ENCODE measurements around the gene CEP83.
"Not testable (repeated sequence)": the region's sequence is repeated elsewhere in the genome, so short reads cannot be mapped to it uniquely, and the experiment has no call there.

Gene CEP83

DNA sequence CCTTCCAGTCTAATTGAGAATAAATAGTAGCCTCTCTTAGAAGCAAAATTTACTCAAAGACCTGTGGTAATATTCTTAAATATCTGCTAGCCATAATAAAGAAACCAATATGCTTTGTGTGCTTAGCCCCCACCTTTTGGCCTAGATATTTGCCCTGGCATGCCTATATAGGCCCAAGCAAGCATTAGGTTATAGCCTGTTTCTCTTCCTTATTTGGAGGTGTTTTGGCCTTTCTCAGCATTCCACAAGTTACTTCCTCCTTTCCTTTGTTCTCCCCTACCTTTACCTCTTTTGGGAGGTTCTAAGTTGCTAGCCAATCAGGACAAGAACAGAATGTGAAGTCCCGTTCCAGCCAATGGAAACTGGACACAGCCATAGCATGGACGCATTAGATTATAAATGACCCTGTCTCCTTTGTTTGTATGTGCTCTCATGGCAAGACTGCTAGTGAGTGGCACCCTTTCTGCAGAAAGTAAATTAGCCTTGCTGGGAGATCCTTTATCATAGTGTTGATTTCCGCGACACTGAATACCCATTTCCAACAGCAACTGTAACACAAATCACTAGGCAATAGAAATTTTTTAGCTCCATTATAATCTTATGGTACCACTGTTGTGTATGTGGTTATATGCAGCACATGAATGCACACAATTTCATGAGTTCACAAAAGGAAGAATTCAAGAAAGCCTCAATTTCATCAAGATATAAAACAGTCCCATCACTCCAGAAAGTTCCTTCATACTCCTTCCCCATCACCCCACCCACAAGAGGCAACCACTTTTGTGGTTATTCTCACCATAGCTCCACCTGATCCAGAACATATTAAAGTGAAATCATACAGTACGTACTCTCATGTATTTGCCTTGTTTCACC is 37.6 kb downstream of the CEP83 start:
- peaks cover 30% of the 10 kb centered on the region for H3K36me3 ChIP-seq
- H3K27me3 ChIP-seq: no peaks in the 10 kb centered on the region
- no peak overlapping the region for H3K27ac ChIP-seq
- H3K4me2 ChIP-seq: no peak overlapping the region
- H3K9ac ChIP-seq: no peak overlapping the region
- no peak overlapping the region; the same call in 1 of the 2 replicates for H3K4me3 ChIP-seq
- H3K4me1 ChIP-seq: peaks cover 1% of the 10 kb centered on the region; the same call in 1 of the 2 replicates
- no peaks in the 10 kb centered on the region for H4K20me1 ChIP-seq
- peaks cover 71% of the 10 kb centered on the region for H3K9me3 ChIP-seq
- no peak for TF ChIP-seq Cebpa-rat (IDR thresholded peaks at IDR 0.05)

DNA sequence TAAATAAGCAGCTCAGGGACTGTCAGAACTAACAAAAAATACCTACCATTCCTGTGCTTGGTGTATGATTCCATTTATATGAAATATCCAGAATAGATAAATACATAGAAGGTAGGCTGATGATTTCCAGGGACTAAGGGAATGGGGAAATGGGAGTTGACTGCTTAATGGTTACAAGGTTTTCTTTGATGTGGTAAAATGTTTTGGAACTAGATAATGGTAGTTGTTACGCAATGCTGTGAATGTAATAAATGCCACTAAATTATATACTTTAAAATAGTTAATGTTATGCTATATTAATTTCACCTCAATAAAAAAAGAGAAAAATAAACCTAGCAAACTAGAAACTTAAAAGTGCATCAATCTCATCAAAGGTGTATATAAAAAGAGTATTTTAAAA is 41.1 kb downstream of the CEP83 start:
- no peak overlapping the region for H3K9ac ChIP-seq
- TF ChIP-seq Cebpa-rat (IDR thresholded peaks at IDR 0.05): peak; percentile 13; the same call in 1 of the 2 replicates
- H3K4me2 ChIP-seq: no peak overlapping the region
- no peaks in the 10 kb centered on the region for H3K27me3 ChIP-seq
- no peak overlapping the region for H3K4me3 ChIP-seq
- no peak overlapping the region for H3K27ac ChIP-seq
- no peaks in the 10 kb centered on the region for H3K4me1 ChIP-seq
- no peaks in the 10 kb centered on the region for H4K20me1 ChIP-seq
- peaks cover 18% of the 10 kb centered on the region for H3K36me3 ChIP-seq
- peaks cover 54% of the 10 kb centered on the region for H3K9me3 ChIP-seq

GRCh38 chr12:94416613-94417012 is 43.1 kb downstream of the CEP83 start:
- no peak for TF ChIP-seq Cebpa-rat (IDR thresholded peaks at IDR 0.05)

DNA sequence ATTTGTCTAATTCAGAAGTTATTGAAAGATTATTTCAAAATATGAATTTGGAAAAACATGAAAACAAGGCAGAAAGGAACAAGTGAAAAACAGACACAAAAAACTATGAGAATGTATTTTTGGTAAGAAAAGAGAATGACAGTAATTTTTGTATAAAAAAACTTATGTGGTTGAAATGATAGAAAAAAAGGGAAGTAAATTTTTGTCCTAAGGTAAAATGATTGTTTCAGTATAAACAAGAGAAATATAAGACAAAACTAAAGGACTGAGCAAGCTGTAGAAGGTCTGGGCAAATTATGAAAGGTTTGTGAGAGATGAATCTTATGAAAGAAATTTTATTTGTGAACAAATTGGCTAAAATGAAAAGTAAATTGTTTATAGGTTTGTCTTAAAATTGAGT is 44.6 kb downstream of the CEP83 start:
- no peaks in the 10 kb centered on the region for H3K27me3 ChIP-seq
- no peak overlapping the region for H3K9ac ChIP-seq
- peaks cover 22% of the 10 kb centered on the region for H3K9me3 ChIP-seq
- H3K4me2 ChIP-seq: no peak overlapping the region
- no peak overlapping the region for H3K4me3 ChIP-seq
- H3K27ac ChIP-seq: no peak overlapping the region
- no peak for TF ChIP-seq Cebpa-rat (IDR thresholded peaks at IDR 0.05)
- no peaks in the 10 kb centered on the region for H3K36me3 ChIP-seq
- H3K4me1 ChIP-seq: no peaks in the 10 kb centered on the region
- H4K20me1 ChIP-seq: no peaks in the 10 kb centered on the region

More at GRCh38 chr12:94416613-94417012, 43.1 kb downstream of the CEP83 start:
- Histone ChIP-seq H4K20me1 (no peaks in the 10 kb centered on the region), H3K9ac (no peak overlapping the region), H3K36me3 (no peaks in the 10 kb centered on the region), H3K27ac (no peak overlapping the region), H3K4me2 (no peak overlapping the region), H3K9me3 (peaks cover 35% of the 10 kb centered on the region), H3K4me3 (no peak overlapping the region), H3K27me3 (no peaks in the 10 kb centered on the region), H3K4me1 (no peaks in the 10 kb centered on the region)

- H3K9me3 ChIP-seq: peaks cover 6% of the 10 kb centered on the region; the same call in 1 of the 2 replicates
- H3K4me3 ChIP-seq: no peak overlapping the region
- peaks cover 13% of the 10 kb centered on the region for H3K36me3 ChIP-seq
- H3K4me2 ChIP-seq: no peak overlapping the region
- no peak overlapping the region for H3K9ac ChIP-seq
- H4K20me1 ChIP-seq: no peaks in the 10 kb centered on the region
- H3K27ac ChIP-seq: no peak overlapping the region
- H3K27me3 ChIP-seq: no peaks in the 10 kb centered on the region
- TF ChIP-seq Cebpa-rat (IDR thresholded peaks at IDR 0.05): no peak
- no peaks in the 10 kb centered on the region for H3K4me1 ChIP-seq
Measured at GRCh38 chr12:94405413-94406116, 54.1 kb downstream of the CEP83 start.

- Histone ChIP-seq H3K4me3 (no peak overlapping the region), H3K4me1 (no peaks in the 10 kb centered on the region), H3K9me3 (peaks cover 14% of the 10 kb centered on the region), H4K20me1 (no peaks in the 10 kb centered on the region), H3K36me3 (peaks cover 19% of the 10 kb centered on the region), H3K4me2 (no peak overlapping the region), H3K27ac (no peak overlapping the region), H3K9ac (no peak overlapping the region), H3K27me3 (no peaks in the 10 kb centered on the region)
- no peak for TF ChIP-seq Cebpa-rat (IDR thresholded peaks at IDR 0.05)
Measured at GRCh38 chr12:94404854-94405253, 54.8 kb downstream of the CEP83 start.

- H3K27me3 ChIP-seq: no peaks in the 10 kb centered on the region
- H3K9ac ChIP-seq: no peak overlapping the region
- H3K36me3 ChIP-seq: peaks cover 40% of the 10 kb centered on the region
- H4K20me1 ChIP-seq: no peaks in the 10 kb centered on the region
- TF ChIP-seq Cebpa-rat (IDR thresholded peaks at IDR 0.05): no peak
- H3K9me3 ChIP-seq: peaks cover 41% of the 10 kb centered on the region
- no peak overlapping the region for H3K4me2 ChIP-seq
- H3K4me3 ChIP-seq: no peak overlapping the region
- no peaks in the 10 kb centered on the region for H3K4me1 ChIP-seq
- no peak overlapping the region for H3K27ac ChIP-seq
Measured at GRCh38 chr12:94401326-94401725, 58.3 kb downstream of the CEP83 start.

GRCh38 chr12:94398685-94399084 is 61.0 kb downstream of the CEP83 start:
- not testable (repeated sequence) for H3K4me3 ChIP-seq, H3K27ac ChIP-seq, H3K4me2 ChIP-seq, H3K9ac ChIP-seq, H4K20me1 ChIP-seq, H3K27me3 ChIP-seq, H3K4me1 ChIP-seq
- Histone ChIP-seq H3K9me3 (peaks cover 45% of the 10 kb centered on the region), H3K36me3 (peaks cover 44% of the 10 kb centered on the region)

GRCh38 chr12:94397401-94397800 is 62.3 kb downstream of the CEP83 start:
- Histone ChIP-seq H3K4me1 (no peaks in the 10 kb centered on the region), H3K9ac (no peak overlapping the region), H3K36me3 (peaks cover 38% of the 10 kb centered on the region), H3K27me3 (no peaks in the 10 kb centered on the region), H3K27ac (no peak overlapping the region), H4K20me1 (no peaks in the 10 kb centered on the region), H3K4me2 (no peak overlapping the region), H3K4me3 (no peak overlapping the region), H3K9me3 (peaks cover 39% of the 10 kb centered on the region)
- TF ChIP-seq Cebpa-rat (IDR thresholded peaks at IDR 0.05): no peak

GRCh38 chr12:94396014-94396413 is 63.7 kb downstream of the CEP83 start:
- Histone ChIP-seq H3K9me3 (peaks cover 39% of the 10 kb centered on the region), H3K36me3 (peaks cover 31% of the 10 kb centered on the region)
- H3K4me2 ChIP-seq, H3K4me1 ChIP-seq, H3K27ac ChIP-seq, H4K20me1 ChIP-seq, H3K4me3 ChIP-seq, H3K9ac ChIP-seq, H3K27me3 ChIP-seq: not testable (repeated sequence)

Measured in BLaER1 (cell line).